GM12878 (cell line): Measurements from ENCODE around the gene STX1A. TPM values are rescaled to one million over a fixed set of nuclear protein-coding genes. Genes with fewer than 3 reads are reported as not detected.

ENCODE experiments used
- ATAC-seq: fragments of 200-7000 bp; cut with Tn5 transposase; 3 replicates; pipeline ENCODE4 v1.9.1; 2020; ENCODE audit warnings: mild to moderate bottlenecking, moderate library complexity
- BruUV-seq: library from RNA; stranded (reverse); fragments of 400-500 nt; replicated peaks from 2 replicates; lab custom pipeline; 2021; lab: Mats Ljungman, UMichigan
- CTCF ChIA-PET: fragments of 300-600 bp; sonication (Branson Sonifier 250); formaldehyde crosslinking; extraction: SDS; loops from one replicate; lab custom pipeline; 2021; ENCODE audit warnings: inconsistent platforms; lab: Yijun Ruan, JAX
- POLR2A ChIA-PET: fragments of 350-600 bp; formaldehyde crosslinking; extraction: SDS; loops from one replicate; lab custom pipeline; 2021; ENCODE audit warnings: inconsistent platforms; lab: Charles Lee
- RAD21 ChIA-PET: fragments of 300-600 bp; sonication (Branson Sonifier 250); formaldehyde crosslinking; loops from one replicate; lab custom pipeline; 2023; ENCODE audit warnings: antibody characterized with exemption; ENCODE audit not compliant: unreplicated experiment; lab: Charles Lee
- SMC1A ChIA-PET: fragments of 300-600 bp; sonication (Branson Sonifier 250); formaldehyde crosslinking; loops from one replicate; lab custom pipeline; 2023; ENCODE audit not compliant: unreplicated experiment, uncharacterized antibody; lab: Charles Lee
- DNase-seq: peaks from one replicate; pipeline ENCODE4 v3.0.0-alpha.2; 2011; ENCODE audit warnings: low read depth, low spot score
- FAIRE-seq: peaks from 3 replicates; lab custom pipeline; 2011; peaks lifted over from hg19 to GRCh38; lab: Jason Lieb, UNC
- H2AFZ ChIP-seq: 2 replicates; pipeline ENCODE4 v1.6.0; 2011; ENCODE audit warnings: low read depth, low read length, control low read depth; ENCODE audit not compliant: control insufficient read depth
- H3K27ac ChIP-seq: 2 replicates; pipeline ENCODE4 v1.5.1; 2011; ENCODE audit warnings: control low read depth; ENCODE audit not compliant: control insufficient read depth, insufficient read depth
- H3K27me3 ChIP-seq, 2 experiments: replicated peaks in 1 of 2; 2 replicates each; pipeline versions ENCODE4 v1.6.0 to v1.6.1; 2011; ENCODE audit warnings: low read length in 1 of 2; ENCODE audit not compliant: control insufficient read depth in 2 of 2, insufficient read depth in 2 of 2
- H3K36me3 ChIP-seq, 2 experiments: 2 replicates each; pipeline ENCODE4 v1.5.1; 2011; ENCODE audit warnings: low read length in 1 of 2; ENCODE audit not compliant: control insufficient read depth in 2 of 2, insufficient read depth in 2 of 2
- H3K4me1 ChIP-seq: 2 replicates; pipeline ENCODE4 v1.6.1; 2011; ENCODE audit warnings: mild to moderate bottlenecking, low read length, moderate library complexity, mixed read lengths; ENCODE audit not compliant: control insufficient read depth, insufficient read depth
- H3K4me2 ChIP-seq: 2 replicates; pipeline ENCODE4 v1.6.0; 2011; ENCODE audit warnings: control low read depth; ENCODE audit not compliant: control insufficient read depth, insufficient read depth
- H3K4me3 ChIP-seq: fragments of 200-600 bp; sonication (generic); 2 replicates; pipeline ENCODE4 v1.5.1; 2016
- H3K79me2 ChIP-seq: 2 replicates; pipeline ENCODE4 v1.6.0; 2011; ENCODE audit warnings: low read length; ENCODE audit not compliant: control insufficient read depth, insufficient read depth
- H3K9ac ChIP-seq: 2 replicates; pipeline ENCODE4 v1.8.0; 2011; ENCODE audit warnings: low read length, control low read depth, mixed read lengths; ENCODE audit not compliant: control insufficient read depth, insufficient read depth
- H3K9me3 ChIP-seq: replicated peaks from 3 replicates; pipeline ENCODE4 v1.5.1; 2011; ENCODE audit warnings: mild to moderate bottlenecking, low read length; ENCODE audit not compliant: control insufficient read depth, insufficient read depth
- H4K20me1 ChIP-seq: 2 replicates; pipeline ENCODE4 v1.6.0; 2011; ENCODE audit not compliant: control insufficient read depth, insufficient read depth
- BMI1 ChIP-seq: fragments of 450-650 bp; IDR thresholded peaks from 2 replicates; pipeline ENCODE4 v1.6.1; 2016; ENCODE audit warnings: mild to moderate bottlenecking, moderate library complexity, borderline replicate concordance
- CBX3 ChIP-seq: fragments of 200-600 bp; sonication (generic); IDR thresholded peaks from 2 replicates; pipeline ENCODE4 v1.6.1; 2016; ENCODE audit warnings: low read depth, borderline replicate concordance
- CREM ChIP-seq: IDR thresholded peaks from 2 replicates; pipeline ENCODE4 v1.6.1; 2014; ENCODE audit warnings: antibody characterized with exemption, low read depth
- FOXM1 ChIP-seq: IDR thresholded peaks from 2 replicates; pipeline ENCODE4 v1.6.1; 2012; ENCODE audit warnings: low read depth, mild to moderate bottlenecking, inconsistent platforms, low read length, moderate library complexity
- HDAC6 ChIP-seq: fragments of 200-600 bp; sonication (generic); IDR thresholded peaks from one replicate; pipeline ENCODE4 v1.8.0; 2017; ENCODE audit warnings: antibody characterized with exemption; ENCODE audit not compliant: unreplicated experiment
- HSF1 ChIP-seq: fragments of 150-350 bp; IDR thresholded peaks from 2 replicates; pipeline ENCODE4 v1.6.1; 2014; ENCODE audit warnings: mild to moderate bottlenecking, low read depth, low read length
- IKZF1 ChIP-seq: fragments of 450-650 bp; conservative IDR thresholded peaks from 2 replicates; pipeline ENCODE4 v1.6.1; 2017; ENCODE audit warnings: antibody characterized with exemption, mild to moderate bottlenecking
- MEF2A ChIP-seq: IDR thresholded peaks from 2 replicates; pipeline ENCODE4 v1.6.1; 2011; ENCODE audit warnings: low read depth, mild to moderate bottlenecking, low read length, moderate library complexity; ENCODE audit not compliant: insufficient read depth
- NFIC ChIP-seq: IDR thresholded peaks from 2 replicates; pipeline ENCODE4 v1.6.1; 2012; ENCODE audit warnings: low read depth, mild to moderate bottlenecking, inconsistent platforms, low read length, moderate library complexity
- NFYB ChIP-seq: IDR thresholded peaks from 2 replicates; pipeline ENCODE4 v1.6.1; 2011; ENCODE audit warnings: low read depth, mild to moderate bottlenecking, low read length, improper control_type of control experiment, moderate library complexity; ENCODE audit not compliant: insufficient read depth
- PAX5 ChIP-seq: IDR thresholded peaks from 2 replicates; pipeline ENCODE4 v1.6.1; 2011; ENCODE audit warnings: low read depth, low read length, borderline replicate concordance
- RB1 ChIP-seq: fragments of 450-650 bp; formaldehyde crosslinking; IDR thresholded peaks from 2 replicates; pipeline ENCODE4 v1.6.1; 2017; ENCODE audit warnings: mild to moderate bottlenecking, borderline replicate concordance
- SIN3A ChIP-seq: IDR thresholded peaks from 2 replicates; pipeline ENCODE4 v1.6.1; 2012; ENCODE audit warnings: low read depth, low read length, improper control_type of control experiment
- SKIL ChIP-seq: fragments of 450-650 bp; IDR thresholded peaks from 2 replicates; pipeline ENCODE4 v1.6.1; 2017; ENCODE audit warnings: mild to moderate bottlenecking, low read depth, inconsistent platforms; ENCODE audit not compliant: poor library complexity, severe bottlenecking
- SUPT20H ChIP-seq: IDR thresholded peaks from 2 replicates; pipeline ENCODE4 v1.6.1; 2011; ENCODE audit warnings: low read depth, mild to moderate bottlenecking, low read length, moderate library complexity, borderline replicate concordance; ENCODE audit not compliant: control insufficient read depth
- WGBS: methylation state at CpG from one replicate; pipeline ENCODE4 v1.1.6; 2016; ENCODE audit warnings: low lambda C conversion rate; ENCODE audit not compliant: insufficient replicate concordance, insufficient coverage; ENCODE audit errors: missing lambda C conversion rate; 5-methylcytosine and 5-hydroxymethylcytosine counted together
- in situ Hi-C: fragments of 300-500 bp; cut with MboI; formaldehyde crosslinking; loops from 9 replicates; pipeline ENCODE4 v1.14.3; 2018; ENCODE audit warnings: mixed read lengths
- intact Hi-C: fragments of 100-400 bp; cut with micrococcal nuclease; formaldehyde crosslinking; loops from one replicate; pipeline ENCODE4 v1.14.2; 2022; ENCODE audit not compliant: unreplicated experiment
- polyA plus RNA-seq, 11 experiments: library from polyadenylated mRNA; depleted of rRNA in 4 of 11; unstranded in 6 of 11; stranded (reverse) in 5 of 11; fragments of >200 nt; fragmentation: Nextera tagmentation in 4 of 11; fragmentation: Illumina TruSeq in 1 of 11; extraction: Ambion mirVana in 4 of 11; extraction: Trizol in 1 of 11; gene quantifications; 1 replicate in 1 of 11; 2 replicates in 10 of 11; pipeline versions ENCODE4 v1.2.1 to v1.2.3, GENCODE V29; 2011 to 2016; ENCODE audit warnings: inconsistent platforms in 2 of 11, missing spikeins in 2 of 11, low read depth in 1 of 11
- total RNA-seq, 4 experiments: library from RNA; depleted of rRNA in 3 of 4; stranded (reverse); fragments of >200 nt in 3 of 4; fragmentation: Illumina TruSeq in 1 of 4; extraction: Trizol in 1 of 4; gene quantifications; 2 replicates each; pipeline versions ENCODE4 v1.2.1 to v1.2.3, GENCODE V29; 2013 to 2021

Gene STX1A
- total and polyA plus RNA-seq, 10 of the 15 experiments (the other 5 are each of a cell fraction or from before 2014, with no cell fraction given): 0.15 to 5.3 (median 2.5) TPM

GRCh38 chr7:73742338-73742752 lies 22.9 kb upstream of the STX1A start:
- TF ChIP-seq PAX5 (no peak), RB1 (no peak), MEF2A (no peak), NFIC (no peak), CREM (no peak), SUPT20H (no peak), SIN3A (no peak), SKIL (no peak), HSF1 (no peak), NFYB (no peak), HDAC6 (no peak), BMI1 (no peak), FOXM1 (no peak), IKZF1 (no peak), CBX3 (no peak)
- Histone ChIP-seq H4K20me1 (no peaks in the 10 kb centered on the region), H3K4me3 (no peak overlapping the region), H3K4me2 (no peak overlapping the region), H3K9ac (no peak overlapping the region), H3K36me3 (0 out of 4 replicates have a peak, but pooled peaks cover 0 to under 1% of the 10 kb centered on the region in 2 experiments), H3K4me1 (no peaks in the 10 kb centered on the region; the same call in 1 of the 2 replicates), H3K27ac (no peak overlapping the region), H2AFZ (no peak overlapping the region), H3K79me2 (no peaks in the 10 kb centered on the region; the same call in 1 of the 2 replicates), H3K27me3 (no peaks in the 10 kb centered on the region), H3K9me3 (no peaks in the 10 kb centered on the region)
- RAD21 ChIA-PET: no interaction called here
- SMC1A ChIA-PET: no interaction called here
- CTCF ChIA-PET: interaction anchor here (1.0 kb wide), 1 partner anchor 112 kb away, joined by 4 read pairs; no protein-coding TSS in a partner anchor
- POLR2A ChIA-PET: interaction anchor here (0.9 kb wide), 1 partner anchor 101 kb away, joined by 3 read pairs; no protein-coding TSS in a partner anchor
- no TSS peak for BruUV-seq
- in situ Hi-C loops (no loop called here), intact Hi-C loops (no loop called here)
- FAIRE-seq (no peak), ATAC-seq (no peak), DNase-seq (no peak)
- 76% methylated on average over 7 of the region's 7 CpGs for WGBS
